K562 (cell line): ENCODE measurements around the gene BMS1.

Experiments
- CTCF ChIP-seq, 3 experiments: IDR thresholded peaks in 2 of 3; conservative IDR thresholded peaks in 1 of 3; 2 replicates each; pipeline ENCODE4 v1.5.1; 2011 to 2012; ENCODE audit warnings: low read length in 3 of 3, mild to moderate bottlenecking in 3 of 3, control low read depth in 2 of 3, improper control_type of control experiment in 1 of 3, inconsistent platforms in 1 of 3, low read depth in 1 of 3, mixed read lengths in 1 of 3, moderate library complexity in 1 of 3; ENCODE audit not compliant: insufficient read depth in 2 of 3
- FOXJ3 ChIP-seq: sonication (generic); formaldehyde crosslinking; IDR thresholded peaks from 2 replicates; pipeline ENCODE4 v1.4.0; 2020; ENCODE audit warnings: mild to moderate bottlenecking, missing genetic modification reagents
- MEF2A ChIP-seq: IDR thresholded peaks from 2 replicates; pipeline ENCODE4 v1.6.1; 2011; ENCODE audit warnings: low read depth, mild to moderate bottlenecking, low read length, moderate library complexity; ENCODE audit not compliant: control insufficient read depth
- RCOR1 ChIP-seq, 2 experiments: IDR thresholded peaks; 2 replicates each; pipeline ENCODE4 v1.6.1; 2012; ENCODE audit warnings: low read depth in 2 of 2, low read length in 2 of 2, borderline replicate concordance in 1 of 2, improper control_type of control experiment in 1 of 2
- SMC3 ChIP-seq: conservative IDR thresholded peaks from 2 replicates; pipeline ENCODE4 v1.6.1; 2011; ENCODE audit warnings: low read depth, low read length, improper control_type of control experiment; ENCODE audit not compliant: insufficient read depth

GRCh38 chr10:42768581-42769152 is 13.9 kb upstream of the BMS1 start:
- no peak for TF ChIP-seq CTCF (IDR thresholded peaks at IDR 0.05 in 2 of 3, conservative IDR thresholded peaks at IDR 0.05 in 1 of 3; ENCODE audit: insufficient read depth in 2 of 3, low read depth in 1 of 3, low read length in 3 of 3)
- TF ChIP-seq RCOR1 (IDR thresholded peaks at IDR 0.05; ENCODE audit: borderline replicate concordance in 1 of 2, low read depth in 2 of 2, low read length in 2 of 2) = peak; percentile 87 to 99
- no peak for TF ChIP-seq FOXJ3 (CRISPR knock-in tag)
- TF ChIP-seq MEF2A = no peak
- no peak for TF ChIP-seq SMC3
